Measurements from ENCODE around the gene PMS1.

- no peak for TF ChIP-seq CTCF (IDR thresholded peaks at IDR 0.05)
- TF ChIP-seq POLR2A (IDR thresholded peaks at IDR 0.05), result no peak
Observed at GRCh38 chr2:189803431-189803830, 19.2 kb downstream of the PMS1 start.
